Anterior cingulate cortex (tissue), 58 donors: ENCODE data around the gene TTC38.

Experiments
- DNase-seq, 58 donors: peaks; one replicate each; lab custom pipeline; 2025; lab: John Stamatoyannopoulos, UW

The TTC38 gene

GRCh38 chr22:46274381-46274780 is 6.6 kb downstream of the TTC38 start:
- no peak for DNase-seq

- no peak for DNase-seq
Measured at GRCh38 chr22:46275455-46276122, 7.8 kb downstream of the TTC38 start.

DNA sequence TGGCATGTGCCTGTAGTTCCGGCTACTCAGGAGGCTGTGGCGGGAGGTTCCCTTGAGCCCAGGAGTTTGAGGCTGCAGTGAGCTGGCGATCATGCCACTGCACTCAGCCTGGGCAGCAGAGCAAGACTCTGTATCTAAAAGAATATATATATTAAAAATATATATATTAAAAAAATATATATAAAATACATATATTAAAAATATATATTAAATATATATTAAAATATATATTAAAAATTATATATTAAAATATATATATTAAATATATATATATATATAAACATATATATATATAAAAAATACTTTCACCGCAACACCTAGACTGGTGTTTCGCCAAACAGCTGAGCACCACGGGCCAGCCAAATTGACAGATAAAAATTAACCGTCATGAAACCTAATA is 8.8 kb downstream of the TTC38 start:
- no peak for DNase-seq

DNA sequence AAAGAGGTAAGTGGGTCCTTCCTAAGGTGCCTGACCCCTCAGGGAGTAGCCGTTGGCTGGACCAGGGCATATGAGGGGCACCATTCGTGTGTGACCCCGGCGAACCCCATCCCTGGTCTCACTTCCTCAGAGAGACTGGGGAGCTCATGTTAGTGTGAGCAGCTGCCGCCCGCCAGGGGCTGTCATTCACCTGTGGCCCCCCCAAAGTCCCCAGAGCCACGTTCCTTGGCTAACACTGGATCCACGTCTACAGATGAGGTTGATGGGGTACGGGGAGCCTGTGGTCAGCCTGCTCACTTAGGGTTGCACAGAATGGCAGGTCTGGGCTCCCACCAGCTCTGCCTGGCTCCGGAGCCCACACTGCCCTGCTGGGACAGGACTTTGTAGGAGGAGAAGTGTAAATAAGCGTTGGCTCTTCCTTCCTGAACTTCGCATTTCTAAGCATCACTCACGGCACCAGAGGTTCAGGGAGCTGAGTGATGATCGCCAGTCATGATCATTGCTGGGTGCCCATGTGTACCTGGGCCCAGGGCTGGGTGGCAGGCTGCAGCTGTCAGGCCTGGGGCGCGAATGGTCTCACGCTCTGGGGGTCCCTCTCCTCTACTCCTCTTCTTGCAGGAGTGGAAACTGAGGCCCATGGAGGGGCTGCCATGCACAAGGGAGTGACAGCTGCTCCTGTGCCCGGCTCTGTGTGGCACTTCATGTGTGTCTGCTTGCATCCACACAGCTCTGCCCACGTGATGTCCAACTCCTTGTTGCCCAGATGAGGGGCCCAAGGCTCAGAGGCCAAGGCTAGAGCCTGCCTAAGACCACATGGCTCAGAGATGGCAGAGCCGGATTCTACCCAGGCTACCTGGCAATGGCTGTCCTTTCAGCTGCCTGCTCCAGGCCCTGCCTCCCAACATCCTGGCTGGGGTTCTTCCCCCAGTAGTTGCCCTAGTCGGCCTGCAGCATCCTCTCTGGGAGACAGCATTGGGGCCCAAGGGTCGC is 11.1 kb downstream of the TTC38 start:
- DNase-seq: no peak

DNA sequence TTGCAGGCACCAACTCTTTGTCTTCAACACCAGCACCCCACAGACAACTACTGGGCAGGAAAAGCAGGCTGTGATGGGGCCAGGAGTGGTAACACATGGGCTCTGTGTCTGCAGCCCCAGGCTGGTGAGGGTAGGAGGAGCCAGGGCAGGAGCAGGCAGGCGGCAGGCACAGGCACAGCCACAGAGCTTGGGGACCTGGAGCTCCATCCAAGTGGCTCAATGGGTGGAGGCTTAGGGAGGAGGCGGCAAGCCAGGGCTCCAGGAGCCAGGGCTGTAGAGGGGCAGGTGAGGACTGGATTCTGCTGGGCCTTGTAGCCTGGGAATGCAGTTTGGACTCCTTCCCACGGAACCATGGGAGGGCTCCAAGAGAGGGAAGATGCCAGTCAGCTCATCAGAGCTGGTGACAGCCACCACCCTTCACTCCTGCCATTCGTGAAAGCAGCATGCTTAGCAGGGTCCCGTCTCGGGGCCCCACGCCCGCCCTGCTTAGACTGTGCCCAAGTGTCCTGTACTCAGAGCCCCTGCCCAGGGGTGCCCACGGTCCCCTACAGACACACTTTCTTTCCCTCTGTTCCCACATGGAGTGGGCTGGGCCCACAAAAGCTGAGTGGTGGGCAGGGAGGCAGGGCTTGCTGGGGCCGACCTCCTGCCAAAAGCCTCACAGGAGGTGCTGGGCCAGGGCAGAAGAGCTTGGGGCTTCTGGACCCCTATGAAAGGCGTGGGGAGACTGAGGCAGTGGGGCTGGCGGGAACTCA is 12.4 kb downstream of the TTC38 start:
- DNase-seq: no peak

- peak in 37 of 58 donors; percentile 4 to 73 (median 34) for DNase-seq
Measured at GRCh38 chr22:46280999-46281623, 13.3 kb downstream of the TTC38 start.

DNA sequence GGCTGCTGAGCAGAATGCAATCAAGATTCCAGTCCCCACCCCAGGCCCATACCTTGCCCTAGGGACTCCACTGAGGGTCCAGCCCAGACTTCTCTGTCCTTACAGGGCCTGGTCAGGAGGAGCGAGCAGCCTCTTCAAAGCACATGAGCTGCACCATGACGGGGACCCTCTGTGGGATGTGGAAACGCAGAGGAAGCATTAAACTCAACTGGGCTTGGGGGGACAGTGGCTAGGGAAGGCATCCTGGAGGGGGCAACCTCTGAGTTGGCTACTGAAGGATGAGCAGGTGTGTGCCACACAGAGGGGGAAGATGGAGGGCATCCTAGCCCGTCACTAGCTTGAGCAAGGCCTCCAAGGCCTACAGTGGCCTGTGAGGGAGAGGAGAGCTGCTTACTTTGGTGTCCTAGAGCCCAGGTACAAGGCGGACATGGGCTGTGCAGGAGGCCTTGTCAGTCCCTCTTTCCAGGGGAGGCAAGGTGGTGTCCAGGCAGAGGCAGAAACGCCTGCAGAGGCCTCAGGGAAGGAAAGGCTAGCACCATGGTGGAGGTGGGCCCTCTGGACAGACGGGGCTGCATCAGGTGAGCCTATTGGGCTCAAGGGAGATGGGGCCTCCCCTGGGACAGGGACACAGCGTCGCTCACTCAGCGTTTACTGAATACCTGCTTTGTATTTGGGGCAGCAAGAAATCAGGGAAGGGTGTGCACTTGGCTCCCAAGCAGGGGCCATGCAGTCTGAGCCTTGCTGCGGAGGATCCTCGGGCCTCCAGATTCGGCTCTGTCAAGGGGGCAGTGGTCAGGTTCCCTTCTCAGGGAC is 14.3 kb downstream of the TTC38 start:
- no peak for DNase-seq

DNA sequence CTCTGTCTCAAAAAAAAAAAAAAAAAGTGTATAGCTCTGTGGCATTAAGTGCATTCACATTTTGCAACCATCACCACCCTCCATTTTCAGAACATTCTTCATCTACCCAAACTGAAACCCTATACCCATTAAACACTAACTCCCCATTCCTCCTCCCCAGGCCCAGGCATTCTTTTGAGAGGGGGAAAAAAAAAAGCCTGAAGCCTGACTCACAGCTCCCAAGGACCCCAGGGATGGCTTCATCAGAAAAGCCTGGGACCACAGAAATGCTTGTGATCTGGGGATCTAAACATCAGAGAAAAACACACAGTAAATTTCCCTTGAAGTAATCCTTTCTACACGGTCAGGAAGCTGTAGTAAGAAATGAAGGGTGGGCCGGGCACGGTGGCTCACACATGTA is 18.2 kb downstream of the TTC38 start:
- no peak for DNase-seq

DNA sequence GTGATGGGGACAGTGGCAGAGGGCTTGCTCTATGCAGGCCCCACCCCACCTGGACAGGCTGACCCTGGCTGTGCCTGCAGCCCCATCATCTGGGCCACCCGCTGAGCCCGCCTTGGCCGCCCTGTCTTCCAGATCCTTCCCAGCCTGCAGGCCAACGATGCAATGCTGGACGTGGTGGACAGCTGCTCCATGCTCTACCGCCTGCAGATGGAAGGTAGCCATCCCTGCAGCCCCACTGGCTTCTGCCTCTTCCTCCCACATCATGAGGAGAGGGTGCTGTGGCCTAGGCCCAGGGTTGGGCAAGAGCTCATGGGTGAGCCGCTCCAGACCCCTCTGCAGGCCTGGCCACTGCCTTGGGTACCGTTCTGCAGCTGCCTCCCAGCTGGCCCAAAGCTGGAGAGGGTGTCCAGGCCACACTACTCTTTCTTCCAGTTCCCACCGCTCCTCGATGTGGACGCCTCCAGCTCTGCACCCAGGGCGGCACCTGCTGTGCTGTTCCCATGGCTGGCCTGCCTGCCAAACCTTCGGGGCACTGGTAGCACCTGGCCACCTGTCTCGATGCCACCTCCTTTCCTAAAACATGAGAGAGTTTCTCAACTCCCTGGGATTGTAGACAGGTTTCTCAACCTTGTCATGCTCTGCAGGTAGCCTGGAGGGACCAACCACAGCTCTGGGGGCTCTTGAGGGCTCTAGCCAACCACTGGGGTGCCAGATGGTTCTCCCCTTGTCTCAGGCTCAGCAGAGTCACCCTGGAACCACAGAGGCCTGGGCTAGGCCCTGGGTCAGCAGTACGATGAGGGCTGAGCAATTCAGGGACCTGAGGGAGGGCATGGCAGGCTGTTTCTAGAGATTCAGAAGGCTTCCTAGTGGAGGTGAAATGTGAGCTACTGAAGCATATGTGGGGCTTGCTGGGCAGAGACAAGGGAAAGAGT is 19.4 kb downstream of the TTC38 start:
- no peak for DNase-seq

DNA sequence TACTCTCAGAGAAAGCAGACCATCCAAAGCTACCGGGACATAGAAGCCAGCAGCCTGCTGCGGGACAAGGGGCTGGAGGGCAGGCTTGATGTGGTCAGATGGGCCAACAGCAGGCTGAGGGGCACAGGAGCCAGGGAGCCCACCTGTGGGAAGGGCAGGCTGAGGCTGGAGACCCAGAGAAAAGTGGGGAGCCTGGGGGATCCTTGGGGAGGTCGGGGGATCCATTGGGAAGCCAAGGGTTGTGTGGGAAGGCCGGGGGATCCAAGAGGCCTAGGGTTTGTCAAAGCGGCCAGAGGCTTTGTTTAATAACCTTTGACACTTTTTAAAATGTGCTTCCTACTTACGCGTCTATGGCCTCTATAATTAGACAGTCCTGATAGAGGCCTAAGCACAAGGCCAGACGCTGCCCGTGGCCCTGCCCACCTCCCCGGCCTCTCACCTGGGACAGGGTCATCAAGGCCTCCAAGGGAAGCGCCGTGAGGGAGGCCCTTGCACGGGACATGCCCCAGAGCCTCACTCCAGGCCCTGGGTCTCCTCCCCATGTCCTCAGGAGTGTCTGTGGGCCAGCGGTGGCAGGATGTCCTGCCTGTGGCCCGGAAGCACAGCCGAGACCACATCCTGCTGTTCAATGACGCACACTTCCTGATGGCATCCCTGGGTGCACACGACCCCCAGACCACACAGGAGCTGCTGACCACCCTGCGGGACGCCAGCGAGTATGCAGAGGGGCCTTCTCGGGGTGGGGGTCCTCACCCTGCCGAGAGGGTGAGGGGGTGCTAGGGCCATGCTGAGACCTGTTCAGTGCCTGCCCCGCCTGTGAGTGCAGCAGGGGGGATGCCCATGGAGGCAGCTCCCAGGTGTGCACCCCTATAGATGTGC is 20.3 kb downstream of the TTC38 start:
- no peak for DNase-seq

- no peak for DNase-seq
Measured at GRCh38 chr22:46288846-46289243, 21.0 kb downstream of the TTC38 start.

GRCh38 chr22:46289244-46289891 is 21.6 kb downstream of the TTC38 start:
- no peak for DNase-seq

DNA sequence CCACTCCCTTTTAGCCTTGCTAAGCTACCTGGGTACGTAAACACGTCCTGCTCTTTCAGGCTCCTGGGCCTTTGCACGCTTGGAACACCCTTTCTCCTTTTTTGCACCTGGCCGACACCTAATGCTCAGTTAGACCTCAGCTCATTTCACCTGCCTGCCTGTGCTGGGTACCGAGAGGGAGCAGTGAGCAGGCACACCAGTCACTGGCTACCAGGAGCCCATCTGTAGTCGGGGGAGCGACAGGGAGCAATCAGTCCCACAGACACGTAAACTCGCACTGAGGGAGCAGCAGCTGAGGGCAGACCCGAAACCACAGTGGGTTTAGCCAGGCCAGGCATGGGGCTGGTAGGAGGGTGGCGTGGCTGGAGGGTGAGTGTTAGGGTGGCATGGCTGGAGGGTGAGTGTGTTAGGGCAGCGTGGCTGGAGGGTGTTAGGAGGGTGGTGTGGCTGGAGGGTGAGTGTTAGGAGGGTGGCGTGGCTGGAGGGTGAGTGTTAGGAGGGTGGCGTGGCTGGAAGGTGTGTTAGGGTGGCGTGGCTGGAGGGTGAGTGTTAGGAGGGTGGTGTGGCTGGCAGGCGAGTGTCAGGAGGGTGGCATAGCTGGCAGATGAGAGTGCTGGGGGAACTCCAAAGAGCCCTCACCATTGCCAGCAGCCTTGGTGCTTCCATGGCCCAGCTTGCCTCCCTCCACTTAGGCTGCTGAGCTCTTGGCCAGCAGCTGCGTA is 22.5 kb downstream of the TTC38 start:
- no peak for DNase-seq

- DNase-seq: no peak
Measured at GRCh38 chr22:46290843-46291785, 23.3 kb downstream of the TTC38 start.

- no peak for DNase-seq
Measured at GRCh38 chr22:46292173-46292572, 24.4 kb downstream of the TTC38 start.
